Measurements from ENCODE around the gene SGPP1.
A peak's percentile ranks its signal among the peaks of the same experiment; 100 is the strongest.
"Not testable (repeated sequence)": the region's sequence is repeated elsewhere in the genome, so short reads cannot be mapped to it uniquely, and the experiment has no call there.

Gene SGPP1

DNA sequence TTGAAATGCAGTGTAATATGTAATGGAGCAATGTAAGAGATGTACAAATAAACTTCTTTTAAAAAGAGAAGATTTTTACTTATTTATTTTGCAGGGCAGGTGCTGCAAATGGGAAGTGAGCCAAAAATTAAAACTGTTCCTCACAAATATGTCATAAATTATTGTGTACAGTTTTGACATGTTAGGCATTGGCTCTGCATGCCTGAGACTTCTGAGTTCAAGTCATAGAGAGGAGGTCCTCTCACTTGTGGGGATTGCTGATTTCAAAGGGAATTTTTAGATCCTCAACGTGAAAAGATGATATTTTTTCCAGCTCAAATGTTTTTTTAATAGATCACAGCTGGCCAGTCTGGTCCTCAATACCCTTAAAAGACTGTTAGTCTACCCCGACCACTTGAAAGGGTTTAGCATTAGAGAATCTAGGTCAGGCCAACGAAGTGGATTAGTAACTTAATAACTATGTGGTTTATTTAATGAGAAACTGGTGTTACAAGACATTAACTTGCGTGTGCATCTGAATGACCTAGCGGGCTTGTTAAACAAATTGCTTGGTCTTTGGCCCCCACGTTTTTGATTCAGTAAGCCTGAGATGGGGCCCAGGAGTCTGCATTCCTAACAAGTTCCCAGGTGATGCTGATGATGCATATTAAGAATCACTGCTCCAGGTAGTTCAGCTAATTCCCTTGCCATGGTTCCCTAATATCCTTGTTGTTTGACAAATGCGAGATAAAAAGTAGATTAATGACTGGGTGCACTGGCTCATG lies 55.3 kb downstream of the SGPP1 start:
- DNase-seq: no peak

DNA sequence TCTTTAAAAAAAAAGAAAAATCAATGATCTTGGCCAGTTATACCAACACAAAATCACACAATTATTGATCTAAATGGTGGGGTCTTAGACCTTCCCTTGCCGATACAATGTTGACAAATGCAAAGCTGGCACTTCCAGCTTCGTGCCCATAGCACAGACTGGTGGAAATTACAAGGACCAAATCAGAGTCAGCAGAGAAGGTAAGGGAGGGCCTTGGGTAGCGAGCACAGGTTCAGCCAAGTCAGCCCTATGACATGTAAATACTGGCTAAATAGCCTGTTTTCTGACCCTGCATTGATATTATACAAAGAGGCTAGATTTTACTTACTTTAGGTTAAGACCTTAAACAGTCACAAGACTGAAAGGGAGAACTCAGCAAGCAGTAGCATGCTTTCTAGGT lies 55.9 kb downstream of the SGPP1 start:
- DNase-seq: no peak

GRCh38 chr14:63670692-63671091 lies 57.2 kb downstream of the SGPP1 start:
- DNase-seq: no peak

DNA sequence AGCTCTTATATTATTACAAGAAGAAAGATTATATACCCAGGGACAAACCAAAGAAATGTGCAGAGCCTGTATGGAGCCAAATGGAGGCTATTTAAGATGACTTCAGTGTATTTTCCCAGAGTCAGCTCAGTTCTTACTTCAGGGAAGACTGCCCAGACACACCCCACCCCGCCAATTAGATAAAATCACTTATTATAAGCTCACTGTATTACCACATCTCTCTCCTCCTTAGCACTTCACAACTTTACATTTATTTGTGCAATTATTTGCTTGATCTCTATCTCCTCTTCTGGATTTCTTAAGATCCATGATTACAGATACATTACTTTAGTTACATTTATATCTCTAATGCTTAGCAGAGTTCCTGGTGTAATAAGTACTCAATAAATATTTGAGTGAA lies 61.5 kb downstream of the SGPP1 start:
- DNase-seq: no peak

DNA sequence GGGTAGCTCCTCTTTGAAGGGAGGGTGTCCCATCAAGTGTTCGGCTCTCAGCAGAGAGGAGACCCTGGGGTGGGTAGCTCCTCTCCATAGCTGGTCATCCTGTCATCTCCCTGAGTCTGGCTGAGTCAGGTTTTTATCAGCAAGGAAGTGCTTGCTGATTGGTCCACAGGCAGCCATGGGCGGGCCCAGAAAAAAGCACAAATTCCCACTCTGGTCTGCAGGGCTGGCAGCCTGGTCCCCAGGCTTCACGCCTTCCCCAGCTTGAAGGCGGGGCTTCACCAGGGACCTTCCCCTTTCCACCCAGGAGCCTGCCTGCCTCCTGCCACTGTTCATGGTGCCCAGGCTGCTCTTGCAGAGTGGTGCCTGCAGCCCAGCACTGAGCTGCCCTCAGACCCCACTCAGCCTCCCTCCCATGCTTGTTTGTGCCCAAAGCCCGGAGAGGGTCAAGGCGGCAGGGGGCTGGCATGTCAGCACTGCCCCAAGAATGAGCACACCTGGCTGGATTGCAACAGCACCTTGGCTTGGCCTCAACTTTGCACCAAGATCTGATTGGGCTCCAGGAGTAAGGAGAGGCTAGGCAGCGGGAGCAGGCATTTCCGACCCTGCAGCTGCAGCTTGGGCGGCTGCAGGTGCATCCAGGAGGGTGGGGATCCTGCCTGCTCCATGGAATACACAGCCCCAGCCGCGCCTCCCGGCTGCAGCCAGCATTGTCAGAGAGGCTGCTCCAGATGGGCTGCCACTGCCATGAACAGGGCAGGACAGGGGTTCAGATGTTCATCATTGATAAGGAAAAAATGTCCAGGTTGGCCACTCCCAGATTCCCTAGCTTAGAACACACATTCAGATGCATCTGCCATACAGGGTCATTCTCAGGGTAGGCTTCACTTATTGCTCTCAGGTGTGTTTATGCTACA lies 64.2 kb downstream of the SGPP1 start:
- DNase-seq: no peak

DNA sequence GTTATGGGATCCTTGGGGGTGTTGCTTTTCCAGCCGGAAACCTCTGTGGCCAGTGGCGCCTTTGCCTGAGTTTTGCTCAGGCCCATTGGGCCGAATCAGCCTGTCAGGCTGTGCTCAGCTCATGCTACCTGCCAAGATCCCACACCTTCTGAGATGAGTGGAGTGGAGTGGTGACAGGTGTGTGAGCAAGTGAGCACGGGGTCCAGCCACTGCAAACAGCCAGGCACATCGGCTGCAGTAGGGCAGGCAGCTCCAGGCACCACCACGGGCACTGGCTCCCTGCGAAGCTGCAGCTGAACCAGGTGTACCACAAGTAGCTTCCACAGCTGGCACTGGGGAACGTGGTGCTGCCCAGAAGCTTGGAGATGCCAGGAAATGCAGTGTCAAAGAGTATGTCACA lies 65.1 kb downstream of the SGPP1 start:
- no peak for DNase-seq

DNA sequence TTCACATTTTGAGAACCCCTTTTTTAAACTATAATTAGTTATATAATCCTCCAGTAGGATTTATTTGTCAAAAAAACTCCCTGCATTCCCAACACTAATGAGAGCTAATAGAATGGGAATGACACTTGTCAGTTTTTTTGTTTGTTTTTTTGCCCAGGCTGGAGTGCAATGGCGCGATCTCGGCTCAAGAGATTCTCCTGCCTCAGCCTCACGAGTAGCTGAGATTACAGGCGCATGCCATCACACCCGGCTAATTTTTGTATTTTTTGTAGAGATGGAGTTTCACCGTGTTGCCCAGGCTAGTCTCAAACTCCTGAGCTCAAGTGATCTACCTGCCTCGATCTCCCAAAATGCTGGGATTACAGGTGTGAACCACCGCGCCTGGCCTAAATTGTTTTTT lies 66.0 kb downstream of the SGPP1 start:
- DNase-seq: not testable (repeated sequence)

GRCh38 chr14:63659726-63660125 lies 68.1 kb downstream of the SGPP1 start:
- DNase-seq: no peak

- DNase-seq: no peak
These were observed 71.7 kb downstream of the SGPP1 start for GRCh38 chr14:63656194-63656593.

DNA sequence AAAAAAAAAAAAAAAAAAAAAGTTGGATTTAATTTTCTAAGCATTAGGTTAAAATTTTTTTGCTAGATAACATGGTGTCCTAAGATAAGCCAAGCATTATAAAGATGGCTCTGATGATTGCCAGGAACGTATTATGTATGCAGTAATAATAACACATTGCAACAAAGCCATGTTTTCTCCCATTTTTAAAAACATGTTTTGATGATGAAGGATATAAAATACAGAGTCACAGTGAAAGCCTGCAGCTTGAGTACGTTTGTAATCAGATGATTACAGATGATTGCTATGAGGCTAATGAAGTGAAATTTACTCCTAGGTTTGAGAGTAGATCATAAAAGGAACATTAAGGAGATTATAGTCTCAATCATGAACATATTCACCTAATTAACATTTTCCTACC lies 72.9 kb downstream of the SGPP1 start:
- DNase-seq: no peak

DNA sequence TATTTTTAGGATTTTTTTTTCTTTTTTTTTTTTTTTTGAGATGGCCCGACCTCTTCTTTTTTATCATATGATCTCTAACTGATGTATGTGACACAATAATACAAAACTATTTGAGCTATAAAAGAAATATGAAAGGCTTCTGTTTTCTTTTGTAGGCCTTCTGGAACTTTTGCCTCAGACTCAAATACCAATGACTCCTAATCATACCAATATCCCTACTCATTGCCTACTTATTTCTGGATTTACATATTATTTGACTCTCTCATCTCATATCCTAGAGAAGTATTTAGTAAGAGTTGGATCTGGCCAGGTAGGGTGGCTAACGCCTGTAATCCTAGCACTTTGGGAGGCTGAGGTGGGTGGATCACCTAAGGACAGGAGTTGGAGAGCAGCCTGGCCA lies 73.5 kb downstream of the SGPP1 start:
- DNase-seq: no peak

- DNase-seq: no peak
These were observed 75.5 kb downstream of the SGPP1 start for GRCh38 chr14:63652406-63652805.

GRCh38 chr14:63650256-63650952 lies 77.5 kb downstream of the SGPP1 start:
- peak; percentile 19 to 46 for DNase-seq

DNA sequence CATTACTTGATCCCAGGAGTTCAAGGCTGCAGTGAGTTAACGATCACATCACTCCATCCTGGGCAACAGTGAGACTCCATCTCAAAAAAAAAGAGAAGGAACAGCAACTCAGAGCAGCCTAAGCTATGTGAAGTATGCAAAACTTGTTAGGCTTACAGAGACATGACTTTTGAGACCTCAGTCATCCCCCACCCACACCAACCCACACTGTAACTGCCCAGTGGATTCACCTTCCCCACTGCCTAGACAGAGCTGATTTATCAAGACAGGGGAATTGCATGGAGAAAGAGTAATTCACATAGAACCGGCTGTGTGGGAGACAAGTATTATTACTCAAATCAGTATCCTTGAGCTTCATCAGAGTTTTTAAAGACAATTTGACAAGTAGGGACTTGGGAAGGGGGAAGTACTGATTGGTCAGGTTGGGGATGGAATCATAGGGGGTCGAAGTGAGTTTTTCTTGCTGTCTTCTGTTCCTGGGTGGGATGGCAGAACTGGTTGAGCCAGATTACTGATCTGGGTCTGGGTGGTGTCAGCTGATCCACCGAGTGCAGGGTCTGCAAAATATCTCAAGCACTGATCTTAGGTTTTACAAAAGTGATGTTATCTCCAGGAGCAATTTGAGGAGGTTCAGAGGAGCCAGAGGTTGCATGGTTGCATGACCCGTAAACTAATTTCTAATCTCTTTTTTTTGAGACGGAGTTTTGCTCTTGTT lies 80.0 kb downstream of the SGPP1 start:
- DNase-seq: no peak

DNA sequence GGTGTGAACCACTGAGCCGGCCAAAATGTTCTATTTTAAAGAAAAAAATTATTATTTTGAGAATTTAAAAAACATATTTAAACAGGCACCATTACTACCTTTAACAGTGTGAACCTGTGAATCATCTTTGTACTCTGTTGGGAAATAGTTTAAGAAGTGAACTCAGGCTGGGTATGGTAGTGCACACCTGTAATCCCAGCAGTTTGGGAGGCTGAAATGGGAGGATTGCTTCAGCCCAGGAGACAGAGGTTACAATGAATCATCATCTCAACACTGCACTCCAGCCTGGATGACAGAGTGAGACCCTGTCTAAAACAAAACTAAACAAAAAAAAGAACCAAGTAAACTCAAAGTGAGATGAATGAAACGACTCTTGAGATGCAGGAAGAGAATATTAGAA lies 83.1 kb downstream of the SGPP1 start:
- no peak for DNase-seq

DNA sequence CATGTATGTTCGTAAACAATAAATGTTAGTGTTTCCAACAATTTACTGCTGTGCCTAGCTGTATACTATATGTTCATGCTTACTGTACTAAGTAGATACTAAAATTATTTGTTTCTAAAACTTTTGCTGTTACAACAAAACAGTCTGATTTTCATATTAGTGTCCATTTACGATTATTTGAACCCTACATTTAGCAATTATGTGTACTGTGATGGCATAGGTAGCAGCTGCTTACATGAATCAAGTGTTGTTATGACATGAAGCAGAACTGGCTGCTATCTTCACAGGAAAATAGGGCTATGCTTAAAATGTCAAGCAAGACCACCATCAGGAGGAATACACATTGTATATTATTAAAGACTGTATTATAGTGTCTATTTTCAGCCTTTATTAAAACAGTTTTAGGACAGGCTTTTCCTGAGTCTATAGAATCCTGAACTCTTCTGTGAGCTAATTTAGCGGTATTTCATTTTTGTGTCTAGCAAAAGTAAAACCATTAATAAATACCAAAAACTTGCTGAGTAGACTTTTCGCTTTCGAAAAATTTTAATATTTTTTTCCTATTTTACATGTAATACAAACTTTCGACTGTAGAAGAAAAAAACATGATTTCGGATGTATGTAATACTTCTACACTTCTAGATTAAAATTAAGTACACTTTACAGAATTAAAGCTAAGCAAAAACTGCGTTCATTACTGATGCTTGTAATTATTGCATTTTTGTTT lies 85.0 kb downstream of the SGPP1 start:
- no peak for DNase-seq

DNA sequence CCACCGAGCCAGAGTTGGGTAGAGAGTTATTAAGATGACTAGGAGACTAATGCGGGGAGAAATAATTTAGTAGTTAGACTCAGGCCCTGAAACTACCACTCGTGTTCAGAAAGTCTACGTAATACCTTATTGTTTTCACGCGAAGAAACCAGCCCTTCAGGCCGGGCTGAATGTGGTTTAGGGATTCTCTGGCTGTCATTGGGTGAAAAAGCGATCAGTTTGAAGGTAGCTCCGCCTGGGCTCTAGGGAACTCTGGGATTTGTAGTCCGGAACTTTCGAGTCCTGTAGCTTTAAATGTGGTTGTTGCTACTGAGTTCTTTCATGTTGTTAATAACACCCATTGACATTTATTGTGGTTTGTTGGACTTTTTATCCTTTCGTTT lies 85.6 kb downstream of the SGPP1 start:
- peak; percentile 66 to 77 for DNase-seq

DNA sequence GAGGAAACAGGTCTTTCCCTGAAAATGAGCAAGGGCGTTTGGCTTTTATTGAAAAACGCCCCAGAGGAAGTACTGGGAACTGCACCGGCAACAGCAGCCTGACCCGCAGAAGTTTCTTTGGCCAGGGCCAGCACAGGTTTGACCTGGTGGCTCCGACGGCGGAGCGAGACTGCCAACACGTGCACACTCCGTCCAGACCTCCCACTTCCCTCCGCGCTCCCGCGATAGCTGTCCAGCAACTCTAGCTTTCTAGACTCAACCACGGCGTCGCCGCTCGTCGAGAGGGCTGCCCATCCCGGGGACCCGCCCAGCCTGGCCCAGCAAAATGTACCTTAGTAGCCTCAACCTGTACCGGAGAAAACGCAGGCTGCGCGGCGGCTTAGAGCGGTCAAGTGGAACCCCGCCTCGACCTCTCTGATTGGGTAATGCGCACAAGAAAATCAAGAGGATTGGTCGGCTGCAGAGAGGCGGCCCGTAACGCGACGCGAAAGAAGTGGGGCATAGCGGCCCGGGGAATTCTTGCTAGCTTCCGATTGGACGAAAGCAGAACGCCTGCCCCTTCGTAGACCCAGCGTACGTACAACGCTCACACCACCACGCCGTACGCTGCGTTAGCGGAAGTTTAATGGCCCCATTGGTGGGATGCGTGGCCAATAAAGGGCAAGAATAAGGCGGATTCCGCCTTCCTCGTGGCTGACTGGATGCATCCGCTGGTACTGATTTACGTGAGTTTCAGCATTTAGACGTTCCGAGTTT lies 86.2 kb downstream of the SGPP1 start, which contains the start of gene WDR89:
Gene WDR89, minus strand, starts transcription at position 399 of the 756 bp plus-strand sequence. CDS start 41,929 bp downstream, outside the sequence.
- peak; percentile 91 to 95 for DNase-seq

DNA sequence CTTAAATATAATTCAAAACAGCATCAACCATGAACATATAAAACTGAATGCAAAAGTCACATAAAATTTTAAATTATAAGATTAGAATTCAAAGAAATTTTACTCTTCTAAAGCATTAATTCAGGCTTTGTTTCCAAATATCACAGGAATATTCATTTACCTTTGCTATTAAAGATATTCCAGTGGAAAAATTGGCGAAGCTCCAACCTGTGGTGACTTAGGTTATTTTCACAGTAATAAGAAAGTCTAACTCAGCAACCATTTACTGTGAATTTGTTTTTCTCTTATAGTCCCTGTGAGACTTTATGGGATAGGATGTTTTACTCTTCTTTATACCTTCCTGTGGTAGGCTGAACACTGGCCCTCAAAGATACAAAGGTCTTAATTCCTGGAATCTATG lies 89.4 kb downstream of the SGPP1 start:
- DNase-seq: no peak

DNA sequence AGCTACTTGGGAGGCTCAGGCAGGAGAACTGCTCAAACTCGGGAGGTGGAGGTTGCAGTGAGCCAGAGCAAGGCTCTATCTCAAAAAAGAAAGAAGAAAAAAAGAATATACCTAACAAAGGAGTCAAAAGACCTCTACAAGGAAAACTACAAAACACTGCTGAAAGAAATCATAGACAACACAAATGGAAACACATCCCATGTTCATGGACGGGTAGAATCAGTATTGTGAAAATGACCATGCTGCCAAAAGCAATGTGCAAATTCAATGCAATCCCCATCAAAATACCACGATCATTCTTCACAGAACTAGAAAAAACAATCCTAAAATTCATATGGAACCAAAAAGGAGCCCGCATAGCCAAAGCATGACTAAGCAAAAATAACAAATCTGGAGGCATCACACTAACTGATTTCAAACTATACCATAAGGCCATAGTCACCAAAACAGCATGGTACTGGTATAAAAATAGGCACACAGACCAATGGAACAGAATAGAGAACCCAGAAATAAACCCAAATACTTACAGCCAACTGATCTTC lies 91.7 kb downstream of the SGPP1 start:
- not testable (repeated sequence) for DNase-seq

Data from stimulated activated CD4-positive, alpha-beta T cell treated with anti-CD3 and anti-CD28 coated beads, Interleukin-2, amount 100 ng/mL, for 24 hours (primary cell).